GM19238 (cell line): ENCODE measurements around the gene CLTB.

Experiments
- DNase-seq: peaks from one replicate; pipeline ENCODE4 v3.0.0; 2011; ENCODE audit warnings: low spot score; ENCODE audit not compliant: insufficient read length

The CLTB gene

GRCh38 chr5:176383961-176384360 lies 32.4 kb downstream of the CLTB start:
- no peak for DNase-seq

DNA sequence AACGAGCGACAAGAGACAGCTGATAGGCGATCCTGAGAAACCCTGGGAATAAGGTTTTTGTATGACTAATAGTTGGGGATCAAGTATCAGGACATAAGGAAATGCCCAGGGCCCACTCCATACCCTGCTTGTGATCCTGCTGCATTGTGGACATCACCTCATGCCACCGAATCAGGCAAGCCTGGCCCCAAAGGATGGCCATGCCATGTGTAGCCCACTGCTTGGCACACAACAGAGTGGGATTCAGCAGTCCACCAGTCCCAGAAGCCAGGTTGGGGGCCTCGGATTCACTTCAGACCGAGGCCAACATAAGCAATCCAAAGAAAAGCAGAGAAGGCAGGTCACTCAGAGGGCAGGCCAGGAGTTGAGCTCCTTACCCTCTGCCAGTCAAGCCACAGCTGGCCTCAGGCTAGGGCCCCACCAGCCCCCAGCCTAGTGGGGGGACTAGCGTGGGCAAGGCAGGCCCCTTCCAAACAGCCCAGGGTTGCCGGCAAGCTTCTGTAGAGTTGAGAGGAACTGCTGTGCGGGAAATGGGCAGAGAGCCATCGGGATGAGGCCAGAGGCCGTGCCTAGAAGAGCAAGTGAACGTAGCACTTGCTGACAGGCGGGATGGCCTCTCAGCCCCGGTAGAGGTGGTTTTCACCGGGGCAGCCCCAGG lies 33.0 kb downstream of the CLTB start:
- no peak for DNase-seq

DNA sequence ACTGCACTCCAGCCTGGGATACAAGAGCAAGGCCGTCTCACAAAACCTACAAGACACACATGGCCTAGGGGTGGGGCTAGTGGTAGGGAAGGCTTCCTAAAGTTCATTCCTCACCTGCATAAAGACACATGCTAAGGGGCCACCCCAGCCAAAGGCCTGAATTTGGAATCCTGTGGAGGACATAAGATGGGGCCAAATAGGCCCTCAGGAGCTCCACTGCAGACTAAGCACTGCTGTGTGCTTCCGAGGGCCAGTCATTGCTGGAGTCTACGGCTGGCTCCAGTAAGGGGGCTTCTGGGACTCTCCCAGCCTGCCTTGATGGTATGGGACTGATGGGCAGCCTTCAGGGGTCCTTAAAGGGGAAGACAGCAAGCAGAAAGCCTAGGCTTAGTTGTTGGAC lies 33.6 kb downstream of the CLTB start:
- DNase-seq = no peak

DNA sequence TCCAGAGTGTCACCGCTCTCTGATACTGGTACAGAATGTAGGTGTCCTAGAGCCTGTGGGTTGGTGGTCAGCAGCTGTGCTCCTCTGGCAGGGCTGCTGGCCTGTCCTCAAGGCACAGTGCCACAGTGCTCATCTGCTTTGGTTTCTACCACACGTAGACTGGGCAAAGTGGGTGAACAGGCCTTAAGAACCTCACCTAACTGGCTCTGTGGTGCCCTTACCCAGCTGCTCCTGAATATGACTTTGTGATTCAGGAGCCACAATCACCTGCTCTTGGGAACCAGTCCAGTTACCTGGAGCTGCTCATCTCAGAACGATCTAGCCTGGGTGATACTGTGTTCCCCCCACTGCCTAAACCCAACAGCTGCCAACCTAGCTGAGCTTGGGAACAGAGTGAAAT lies 34.4 kb downstream of the CLTB start:
- no peak for DNase-seq

DNA sequence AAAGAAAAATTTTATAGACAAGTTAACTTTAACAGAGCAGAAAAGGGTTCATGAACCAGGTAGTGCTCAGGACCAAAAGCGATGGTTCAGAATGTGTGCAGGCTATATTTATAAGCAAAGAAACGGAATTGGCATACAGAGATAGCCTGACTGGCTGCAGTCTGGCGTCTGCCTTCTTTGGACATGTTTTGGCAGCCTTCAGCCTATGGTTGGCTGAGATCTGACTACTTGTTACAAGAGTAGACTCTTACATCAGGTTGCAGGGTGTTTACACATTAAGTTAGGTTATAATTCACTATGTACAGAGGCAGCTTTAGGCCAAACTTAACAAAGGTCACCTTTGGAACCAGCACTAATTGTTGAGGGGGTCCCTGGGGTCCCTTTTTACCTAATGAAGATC lies 34.9 kb downstream of the CLTB start:
- DNase-seq = no peak

- no peak for DNase-seq
Measured at GRCh38 chr5:176379881-176380280, 36.5 kb downstream of the CLTB start.

DNA sequence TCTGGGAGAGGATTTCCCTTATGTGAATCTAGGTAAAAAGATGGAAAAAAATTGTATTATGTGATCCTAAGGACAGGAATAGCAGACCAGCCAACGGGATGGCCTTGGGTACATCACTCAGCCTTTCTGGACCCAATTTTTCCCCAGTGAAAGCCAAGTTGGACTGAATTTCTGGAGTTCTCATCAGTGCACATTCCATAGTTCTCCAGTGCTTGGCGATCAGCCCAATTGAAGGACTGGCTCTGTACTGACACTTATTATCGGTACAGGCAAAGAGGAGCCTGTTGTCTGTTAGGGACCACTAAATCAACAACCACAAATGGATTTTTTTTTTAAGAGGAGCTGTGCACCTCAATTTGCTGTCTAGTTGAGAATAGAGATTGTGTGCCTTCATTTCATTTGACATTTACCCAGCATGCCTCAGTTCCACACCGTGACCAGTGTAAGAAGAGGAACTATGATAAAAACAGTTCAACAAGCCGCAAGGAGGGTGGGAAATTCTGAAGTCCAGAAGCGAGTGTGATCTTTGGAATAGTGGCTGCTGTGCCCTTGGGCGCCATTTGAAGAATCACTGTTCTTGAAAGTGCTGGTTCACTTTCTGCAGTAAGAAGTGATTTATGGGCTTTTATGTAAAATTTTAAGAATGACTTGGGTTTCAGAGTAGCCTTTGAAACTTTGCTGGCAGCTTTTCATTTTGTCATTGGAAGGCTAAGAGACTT lies 43.1 kb downstream of the CLTB start:
- no peak for DNase-seq

GRCh38 chr5:176371621-176372539 lies 44.5 kb downstream of the CLTB start:
- DNase-seq = no peak

DNA sequence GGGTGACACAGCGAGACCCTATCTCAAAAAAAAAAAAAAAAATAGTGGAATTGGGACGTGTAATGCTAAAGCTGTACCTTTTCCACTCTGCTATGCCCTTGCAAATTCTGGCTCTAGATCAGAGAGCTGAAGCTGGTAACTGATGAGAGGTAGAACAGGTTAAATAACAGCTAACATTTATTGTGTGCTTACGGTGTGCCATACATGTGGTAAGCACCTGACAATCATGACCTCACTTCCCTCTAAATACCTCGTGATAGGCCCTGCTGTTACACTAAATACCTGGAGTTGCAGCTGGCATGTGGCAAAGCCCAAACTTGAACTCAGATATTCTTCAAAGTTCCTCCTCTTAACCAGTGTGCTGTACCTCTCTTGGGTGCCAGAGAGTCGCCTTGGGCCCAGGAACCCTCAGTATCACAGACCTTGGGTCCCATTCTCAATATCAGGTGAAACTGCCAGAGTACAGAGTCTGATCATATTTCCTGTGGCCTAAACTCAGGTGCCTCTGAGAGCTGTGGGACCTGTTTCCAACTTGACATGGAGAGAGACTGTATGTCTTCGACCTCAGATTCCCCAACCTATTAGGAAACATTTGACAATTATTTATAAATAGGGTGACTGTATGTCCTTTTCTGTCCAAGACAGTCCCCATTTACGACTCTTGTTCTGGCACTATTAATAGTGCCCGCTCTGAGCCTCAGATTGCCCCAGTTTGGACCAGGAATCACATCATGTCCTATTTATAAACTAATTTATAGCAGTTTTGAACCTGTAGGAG lies 46.2 kb downstream of the CLTB start:
- no peak for DNase-seq

DNA sequence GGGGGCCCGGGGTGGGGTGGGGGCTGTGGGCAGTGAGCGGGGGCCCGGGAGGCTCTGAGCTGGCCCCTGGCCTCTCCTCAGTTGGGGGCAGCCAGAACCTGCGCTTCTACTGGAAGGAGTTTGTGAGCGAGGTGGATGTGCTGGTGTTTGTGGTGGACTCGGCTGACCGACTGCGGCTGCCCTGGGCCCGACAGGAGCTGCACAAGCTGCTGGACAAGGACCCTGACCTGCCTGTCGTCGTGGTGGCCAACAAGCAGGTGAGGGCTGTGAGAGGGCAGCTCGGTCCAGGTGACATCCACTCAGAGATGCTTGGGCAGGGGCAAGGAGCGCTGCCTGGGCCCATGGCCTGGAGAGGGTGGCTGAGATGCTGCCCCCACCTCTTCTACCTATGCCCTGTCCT lies 47.6 kb downstream of the CLTB start:
- no peak for DNase-seq

GRCh38 chr5:176366232-176366894 lies 50.0 kb downstream of the CLTB start:
- DNase-seq = no peak

GRCh38 chr5:176365351-176366231 lies 50.7 kb downstream of the CLTB start, which contains the start of gene ARL10:
TSS of gene ARL10 (plus strand) at chr5:176365487. CDS start at chr5:176365564, 77 bp downstream.
- peak; percentile 64 for DNase-seq

DNA sequence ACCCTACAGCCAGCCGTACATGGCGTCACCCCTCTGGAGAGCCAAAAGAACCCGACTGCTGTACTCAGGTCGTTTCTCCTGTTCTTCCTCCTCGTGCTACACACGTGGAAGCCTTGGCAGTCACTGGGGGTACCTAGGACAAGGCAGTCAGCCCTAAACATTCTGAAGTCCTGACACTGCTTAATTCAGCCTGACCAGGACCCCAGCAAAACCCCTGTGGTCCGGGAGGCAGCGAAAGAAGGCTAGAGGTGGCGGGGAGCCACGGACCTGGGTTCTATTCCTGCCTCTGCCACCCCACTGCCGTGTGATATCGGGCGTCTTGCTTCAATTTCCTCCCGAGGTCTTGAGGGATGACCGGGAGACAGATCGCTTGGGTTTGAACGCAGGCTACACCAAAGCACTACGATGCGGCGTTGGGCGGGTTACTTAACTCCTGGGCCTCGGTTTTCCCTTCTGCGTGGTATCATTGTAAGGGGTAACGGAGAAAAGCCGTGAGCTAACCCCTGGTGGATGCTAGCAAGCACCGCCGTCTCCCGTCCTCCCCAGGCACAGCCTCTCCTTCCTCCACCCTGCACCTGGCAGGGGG lies 51.5 kb downstream of the CLTB start:
- DNase-seq = no peak

GRCh38 chr5:176362233-176362490 lies 54.2 kb downstream of the CLTB start:
- no peak for DNase-seq

DNA sequence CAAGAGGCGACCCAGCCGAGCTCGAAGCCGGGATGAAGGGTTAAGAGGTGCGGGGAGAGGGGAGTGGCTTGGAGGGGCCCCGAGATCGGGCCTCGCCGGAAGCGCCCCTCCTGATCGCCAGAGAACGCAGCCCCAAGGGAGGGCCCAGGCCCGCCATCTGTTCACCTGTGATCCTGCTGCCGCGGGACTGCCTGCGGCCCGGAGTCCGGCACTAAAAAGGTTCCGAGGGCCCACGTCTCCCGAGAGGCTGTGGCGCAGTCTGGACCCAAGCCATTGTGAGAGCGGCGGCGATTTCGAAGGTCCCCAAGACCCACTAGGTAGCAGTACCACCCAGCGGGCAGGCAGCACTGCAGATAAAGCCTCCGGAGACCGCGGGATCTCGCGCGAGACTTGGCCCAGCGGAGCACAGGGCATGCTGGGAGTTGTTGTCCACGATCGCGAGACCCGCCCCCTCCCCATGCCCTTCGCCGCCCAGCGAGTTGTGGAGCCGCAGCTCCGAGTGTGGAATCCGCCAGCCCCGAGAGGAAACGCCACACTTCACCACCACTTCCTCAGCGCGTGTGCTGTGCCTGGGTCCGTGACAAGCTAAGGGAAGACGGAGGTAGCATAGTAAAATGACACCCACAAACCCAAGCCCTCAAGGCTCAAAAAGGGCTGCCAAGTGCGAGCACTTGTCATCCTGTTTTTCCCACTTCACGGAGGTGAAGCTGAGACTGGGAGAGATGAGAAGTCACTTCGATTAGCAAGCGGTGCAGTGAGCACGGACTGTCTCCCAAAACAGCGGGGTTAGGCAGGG lies 54.7 kb downstream of the CLTB start, which contains the start of gene KIAA1191:
TSS of gene KIAA1191 (minus strand) at position 328 of the 796 bp plus-strand sequence. CDS start 2,256 bp downstream, outside the sequence.
- peak; percentile 84 for DNase-seq

GRCh38 chr5:176360894-176361436 lies 55.4 kb downstream of the CLTB start:
- DNase-seq = no peak

GRCh38 chr5:176359658-176360057 lies 56.7 kb downstream of the CLTB start:
- no peak for DNase-seq

- DNase-seq = no peak
Measured at GRCh38 chr5:176356179-176356566, 60.2 kb downstream of the CLTB start.
